ELF-1 (cell line): ENCODE measurements around the gene ATN1.

Experiments
- DNase-seq: peaks from one replicate; pipeline ENCODE4 v3.0.0-alpha.2; 2016; ENCODE audit warnings: low read depth, low spot score

The ATN1 gene

GRCh38 chr12:6925239-6925539 is 2.6 kb upstream of the ATN1 start:
- DNase-seq, result no peak

DNA sequence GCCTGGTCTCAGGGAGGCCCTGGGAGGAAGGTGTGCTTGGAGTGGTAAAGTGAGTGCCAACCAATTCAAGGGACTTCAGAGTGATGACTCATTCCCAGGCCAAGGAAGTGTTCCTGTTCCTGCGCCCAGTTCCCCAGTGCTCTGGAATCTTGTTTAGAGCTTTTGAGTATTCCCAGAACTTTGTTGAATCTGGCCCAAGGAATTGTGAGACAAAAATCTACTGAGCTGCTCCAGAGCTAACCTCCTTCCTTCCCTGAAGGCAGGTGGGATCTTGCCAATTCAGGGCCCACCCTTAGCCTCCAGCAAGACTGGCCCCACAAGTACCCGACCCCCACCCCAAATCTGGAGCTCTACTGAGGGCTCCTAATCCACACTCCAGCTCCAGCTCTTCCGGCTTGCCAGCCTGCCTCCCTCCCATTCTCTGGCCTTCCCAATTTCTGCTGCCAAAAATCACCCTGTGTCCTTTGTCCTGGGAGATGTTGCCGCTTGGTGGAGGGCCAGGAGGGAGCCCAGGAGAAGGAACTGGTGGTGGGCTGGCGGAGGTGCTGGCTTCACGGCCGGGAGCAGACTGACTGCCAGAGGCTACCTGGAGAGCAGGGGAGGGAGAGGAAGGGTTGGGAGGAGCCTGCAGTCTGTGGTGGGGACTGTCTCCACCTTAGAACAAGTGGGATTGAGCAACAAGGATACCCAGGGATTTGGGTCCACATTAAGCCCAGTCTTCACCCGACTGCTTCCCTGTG is 2.0 kb upstream of the ATN1 start:
- DNase-seq, result peak; percentile 92

- no peak for DNase-seq
Measured at GRCh38 chr12:6928022-6928702, 403 bp downstream of the ATN1 start.

GRCh38 chr12:6928703-6929407 is 1.1 kb downstream of the ATN1 start:
- no peak for DNase-seq

DNA sequence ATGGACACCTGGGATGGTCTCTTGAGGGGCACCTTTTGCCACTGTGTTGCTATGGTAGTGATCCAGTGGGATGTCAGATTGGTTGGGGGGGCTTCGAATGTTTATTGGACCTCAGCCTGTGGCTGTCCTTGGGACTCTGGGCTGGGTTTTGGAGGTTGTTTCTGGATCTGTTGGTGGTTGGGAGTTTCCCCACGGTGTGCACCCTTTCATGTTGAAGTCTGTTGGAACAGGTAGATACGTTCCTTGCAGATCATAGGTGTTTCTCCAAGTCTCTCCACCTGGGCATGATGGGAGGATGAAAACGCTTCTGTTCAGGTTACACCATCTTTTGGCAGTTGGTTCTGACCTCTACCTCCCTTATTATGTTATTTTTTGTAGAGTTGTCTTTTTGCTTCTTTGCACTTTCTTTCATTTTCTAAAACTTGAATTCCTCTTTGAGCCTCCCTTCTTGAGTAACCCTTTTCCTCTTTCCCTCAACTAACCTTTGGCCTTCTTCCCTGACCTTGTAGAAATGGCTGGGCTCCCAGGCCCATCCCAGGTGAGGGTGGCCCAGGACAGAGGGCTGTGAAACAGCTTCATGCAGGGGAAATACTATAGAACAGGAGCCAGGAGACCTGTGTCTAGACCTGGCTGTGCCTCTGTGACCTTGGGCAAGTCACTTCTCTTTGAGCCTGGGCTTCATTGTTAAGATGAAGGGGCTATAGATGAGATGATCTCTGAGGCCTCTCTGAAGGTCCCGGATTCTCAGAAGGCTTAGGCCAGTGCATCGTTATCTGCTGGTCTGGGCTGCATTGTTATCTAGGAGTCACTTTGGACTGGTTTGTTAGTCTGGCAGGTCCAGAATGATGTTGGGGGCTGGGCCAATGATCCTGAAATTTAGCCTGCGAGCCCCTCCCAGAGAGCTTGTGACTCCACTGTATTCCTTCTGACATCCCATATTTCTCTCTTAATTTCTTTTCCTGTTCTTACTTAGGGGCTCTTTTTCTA is 2.0 kb downstream of the ATN1 start:
- DNase-seq, result no peak

DNA sequence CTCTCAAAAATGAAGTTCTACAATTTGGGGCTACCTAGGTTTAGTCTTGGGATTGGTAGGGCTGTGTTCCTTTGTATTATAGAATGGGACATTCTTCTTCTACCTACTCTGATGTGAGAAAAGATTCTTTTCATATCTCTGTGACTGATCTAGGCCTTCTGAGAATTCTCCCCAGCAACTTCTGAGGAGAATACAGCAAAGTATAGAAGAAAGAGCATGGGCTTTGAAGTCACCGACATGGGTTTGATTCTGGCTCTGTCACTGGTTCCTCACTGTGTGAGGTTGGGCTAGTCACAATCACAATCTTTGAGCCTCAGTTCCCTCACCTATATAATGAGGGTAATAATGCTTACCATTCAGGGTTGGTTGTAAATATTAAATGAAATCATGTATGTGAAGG is 5.0 kb downstream of the ATN1 start:
- no peak for DNase-seq

DNA sequence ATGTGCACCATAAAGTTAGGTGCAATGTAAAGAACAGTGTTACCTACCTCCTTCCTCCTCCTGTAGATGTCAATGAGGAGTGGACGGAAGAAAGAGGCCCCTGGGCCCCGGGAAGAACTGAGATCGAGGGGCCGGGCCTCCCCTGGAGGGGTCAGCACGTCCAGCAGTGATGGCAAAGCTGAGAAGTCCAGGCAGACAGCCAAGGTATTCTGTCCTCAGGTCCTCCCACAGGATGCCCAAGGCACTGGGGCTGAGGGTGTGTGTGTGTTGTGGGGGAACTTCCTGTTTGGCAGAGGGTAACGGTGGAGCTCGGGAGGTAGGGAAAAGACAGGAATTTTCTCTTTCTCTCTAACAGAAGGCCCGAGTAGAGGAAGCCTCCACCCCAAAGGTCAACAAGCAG is 6.4 kb downstream of the ATN1 start:
- DNase-seq, result no peak

DNA sequence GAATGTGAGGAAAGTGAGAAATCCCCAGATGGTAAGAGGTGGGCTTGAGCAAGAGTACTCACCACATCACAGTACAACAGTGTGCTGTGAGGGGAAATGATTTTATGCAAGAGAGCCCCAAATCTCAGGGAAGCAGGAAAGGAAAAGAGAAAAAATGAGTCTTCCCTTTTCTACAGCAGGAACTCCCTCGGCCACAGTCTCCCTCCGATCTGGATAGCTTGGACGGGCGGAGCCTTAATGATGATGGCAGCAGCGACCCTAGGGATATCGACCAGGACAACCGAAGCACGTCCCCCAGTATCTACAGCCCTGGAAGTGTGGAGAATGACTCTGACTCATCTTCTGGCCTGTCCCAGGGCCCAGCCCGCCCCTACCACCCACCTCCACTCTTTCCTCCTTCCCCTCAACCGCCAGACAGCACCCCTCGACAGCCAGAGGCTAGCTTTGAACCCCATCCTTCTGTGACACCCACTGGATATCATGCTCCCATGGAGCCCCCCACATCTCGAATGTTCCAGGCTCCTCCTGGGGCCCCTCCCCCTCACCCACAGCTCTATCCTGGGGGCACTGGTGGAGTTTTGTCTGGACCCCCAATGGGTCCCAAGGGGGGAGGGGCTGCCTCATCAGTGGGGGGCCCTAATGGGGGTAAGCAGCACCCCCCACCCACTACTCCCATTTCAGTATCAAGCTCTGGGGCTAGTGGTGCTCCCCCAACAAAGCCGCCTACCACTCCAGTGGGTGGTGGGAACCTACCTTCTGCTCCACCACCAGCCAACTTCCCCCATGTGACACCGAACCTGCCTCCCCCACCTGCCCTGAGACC is 7.8 kb downstream of the ATN1 start:
- DNase-seq, result no peak

- no peak for DNase-seq
Measured at GRCh38 chr12:6936194-6936635, 8.5 kb downstream of the ATN1 start.

DNA sequence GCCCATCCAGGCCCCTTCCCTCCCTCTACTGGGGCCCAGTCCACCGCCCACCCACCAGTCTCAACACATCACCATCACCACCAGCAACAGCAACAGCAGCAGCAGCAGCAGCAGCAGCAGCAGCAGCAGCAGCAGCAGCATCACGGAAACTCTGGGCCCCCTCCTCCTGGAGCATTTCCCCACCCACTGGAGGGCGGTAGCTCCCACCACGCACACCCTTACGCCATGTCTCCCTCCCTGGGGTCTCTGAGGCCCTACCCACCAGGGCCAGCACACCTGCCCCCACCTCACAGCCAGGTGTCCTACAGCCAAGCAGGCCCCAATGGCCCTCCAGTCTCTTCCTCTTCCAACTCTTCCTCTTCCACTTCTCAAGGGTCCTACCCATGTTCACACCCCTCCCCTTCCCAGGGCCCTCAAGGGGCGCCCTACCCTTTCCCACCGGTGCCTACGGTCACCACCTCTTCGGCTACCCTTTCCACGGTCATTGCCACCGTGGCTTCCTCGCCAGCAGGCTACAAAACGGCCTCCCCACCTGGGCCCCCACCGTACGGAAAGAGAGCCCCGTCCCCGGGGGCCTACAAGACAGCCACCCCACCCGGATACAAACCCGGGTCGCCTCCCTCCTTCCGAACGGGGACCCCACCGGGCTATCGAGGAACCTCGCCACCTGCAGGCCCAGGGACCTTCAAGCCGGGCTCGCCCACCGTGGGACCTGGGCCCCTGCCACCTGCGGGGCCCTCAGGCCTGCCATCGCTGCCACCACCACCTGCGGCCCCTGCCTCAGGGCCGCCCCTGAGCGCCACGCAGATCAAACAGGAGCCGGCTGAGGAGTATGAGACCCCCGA is 9.1 kb downstream of the ATN1 start:
- peak; percentile 32 for DNase-seq

- peak; percentile 98 for DNase-seq
Measured at GRCh38 chr12:6937481-6938352, 10.0 kb downstream of the ATN1 start.

GRCh38 chr12:6938353-6939190 is 10.8 kb downstream of the ATN1 start:
- no peak for DNase-seq

DNA sequence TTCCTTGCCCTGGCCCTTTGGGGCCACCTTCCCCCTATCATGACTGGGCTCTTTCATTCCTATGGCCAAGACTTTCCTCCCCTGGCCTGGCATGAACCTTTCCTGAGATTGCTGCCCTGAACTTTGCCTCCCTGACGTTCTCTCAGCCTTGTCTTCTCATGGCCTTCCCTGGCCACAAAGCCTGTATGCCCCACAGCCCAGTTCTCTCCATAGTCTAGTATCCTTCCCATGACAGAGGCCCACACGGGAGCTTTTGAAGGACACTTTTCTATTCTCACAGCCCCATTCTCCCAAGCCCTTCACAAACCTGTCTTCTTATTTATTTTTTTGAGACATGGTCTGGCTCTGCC is 11.4 kb downstream of the ATN1 start:
- DNase-seq, result no peak

DNA sequence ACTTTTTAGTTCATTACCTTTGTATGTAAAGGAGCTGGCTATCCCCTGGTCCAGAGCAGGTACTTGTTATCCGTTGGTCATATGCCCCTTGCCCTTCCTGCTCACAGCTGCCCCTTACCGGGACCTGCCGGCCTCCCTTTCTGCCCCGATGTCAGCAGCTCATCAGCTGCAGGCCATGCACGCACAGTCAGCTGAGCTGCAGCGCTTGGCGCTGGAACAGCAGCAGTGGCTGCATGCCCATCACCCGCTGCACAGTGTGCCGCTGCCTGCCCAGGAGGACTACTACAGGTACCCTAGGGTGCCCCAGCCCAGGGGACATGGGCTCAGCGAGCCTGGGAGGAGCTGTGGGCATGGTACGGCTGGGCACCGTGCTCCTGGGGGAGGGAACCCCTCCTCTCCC is 13.5 kb downstream of the ATN1 start:
- DNase-seq, result no peak

DNA sequence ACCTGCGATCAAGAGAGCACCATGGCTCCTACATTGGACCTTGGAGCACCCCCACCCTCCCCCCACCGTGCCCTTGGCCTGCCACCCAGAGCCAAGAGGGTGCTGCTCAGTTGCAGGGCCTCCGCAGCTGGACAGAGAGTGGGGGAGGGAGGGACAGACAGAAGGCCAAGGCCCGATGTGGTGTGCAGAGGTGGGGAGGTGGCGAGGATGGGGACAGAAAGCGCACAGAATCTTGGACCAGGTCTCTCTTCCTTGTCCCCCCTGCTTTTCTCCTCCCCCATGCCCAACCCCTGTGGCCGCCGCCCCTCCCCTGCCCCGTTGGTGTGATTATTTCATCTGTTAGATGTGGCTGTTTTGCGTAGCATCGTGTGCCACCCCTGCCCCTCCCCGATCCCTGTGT is 14.0 kb downstream of the ATN1 start:
- no peak for DNase-seq

GRCh38 chr12:6942331-6942665 is 14.5 kb downstream of the ATN1 start:
- DNase-seq, result no peak

GRCh38 chr12:6943389-6943721 is 15.6 kb downstream of the ATN1 start:
- DNase-seq, result peak; percentile 93

DNA sequence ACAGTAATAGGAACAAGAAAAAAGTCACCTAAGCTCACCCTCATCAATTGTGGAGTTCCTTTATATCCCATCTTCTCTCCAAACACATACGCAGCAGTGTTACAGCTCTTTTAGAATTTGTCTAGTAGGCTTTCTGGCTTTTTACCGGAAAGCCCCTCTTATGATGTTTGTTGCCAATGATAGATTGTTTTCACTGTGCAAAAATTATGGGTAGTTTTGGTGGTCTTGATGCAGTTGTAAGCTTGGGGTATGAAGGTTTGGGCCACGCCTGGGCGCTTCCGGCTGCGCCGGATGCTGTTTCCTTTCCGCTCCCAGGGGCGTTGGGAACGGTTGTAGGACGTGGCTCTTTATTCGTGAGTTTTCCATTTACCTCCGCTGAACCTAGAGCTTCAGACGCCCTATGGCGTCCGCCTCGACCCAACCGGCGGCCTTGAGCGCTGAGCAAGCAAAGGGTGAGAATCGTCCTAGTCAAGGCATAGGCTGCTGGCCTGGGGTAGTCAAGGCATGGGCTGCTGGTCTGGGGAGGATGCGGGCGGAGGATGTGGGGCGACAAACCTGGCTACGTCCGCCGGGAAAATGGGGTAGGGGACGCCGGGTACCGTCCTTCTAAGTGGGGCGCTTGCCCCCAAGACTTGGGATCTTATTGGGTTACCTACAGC is 16.1 kb downstream of the ATN1 start, which contains the start of the genes C12orf57 and RNU7-1:
TSS of gene C12orf57 (plus strand) at position 301 of the 659 bp plus-strand sequence. CDS start at position 401, 100 bp downstream.
TSS of gene RNU7-1 (plus strand) at position 95 of the 659 bp plus-strand sequence.
- DNase-seq, result peak; percentile 99
